Measurements from ENCODE around the gene LPO.

DNA sequence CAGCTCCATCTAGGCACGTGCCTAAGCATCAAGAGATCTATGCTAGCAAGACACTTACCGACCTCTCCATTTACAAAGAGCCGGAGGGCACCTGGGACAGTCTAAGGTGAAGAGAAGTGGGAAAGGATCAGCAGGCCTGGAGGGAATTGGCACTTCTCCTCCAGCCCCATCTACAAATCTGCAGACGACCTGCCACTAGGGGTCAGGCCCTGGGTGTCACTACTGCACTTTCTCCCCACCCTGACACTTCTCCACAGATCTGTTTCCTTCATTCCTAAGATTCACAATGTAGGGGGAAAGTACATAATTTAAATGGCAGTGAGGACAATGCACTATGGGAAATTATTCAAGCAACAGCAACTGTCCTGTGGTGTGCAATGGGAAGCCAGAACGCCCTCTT is 27.5 kb upstream of the LPO start:
- no peak for TF ChIP-seq CTCF (IDR thresholded peaks at IDR 0.05)
- TF ChIP-seq POLR2AphosphoS5 (IDR thresholded peaks at IDR 0.05): no peak
- no peak for TF ChIP-seq POLR2A (IDR thresholded peaks at IDR 0.05)
